Measurements from ENCODE around the gene DHX58.

DNA sequence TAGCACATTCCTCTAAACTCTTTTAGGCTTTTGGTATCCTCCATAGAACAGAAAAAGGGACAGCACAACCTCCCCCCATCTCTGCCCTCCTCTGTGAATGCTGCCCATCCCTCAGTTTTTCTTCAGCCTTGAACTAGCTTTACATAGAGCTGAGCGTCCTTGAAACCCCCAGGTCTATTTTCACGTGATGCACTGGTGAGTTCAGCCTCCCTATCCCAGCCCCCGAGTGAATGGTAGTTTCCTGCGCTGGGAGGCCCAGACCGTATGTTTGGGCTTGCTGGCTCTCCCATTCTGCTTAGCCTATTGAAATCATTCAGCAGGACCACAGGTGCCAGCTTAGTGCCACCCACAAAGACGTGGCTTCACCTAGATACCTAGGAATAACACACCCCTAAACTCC, 36.7 kb downstream of the DHX58 start:
- TF ChIP-seq, protein P1, sequence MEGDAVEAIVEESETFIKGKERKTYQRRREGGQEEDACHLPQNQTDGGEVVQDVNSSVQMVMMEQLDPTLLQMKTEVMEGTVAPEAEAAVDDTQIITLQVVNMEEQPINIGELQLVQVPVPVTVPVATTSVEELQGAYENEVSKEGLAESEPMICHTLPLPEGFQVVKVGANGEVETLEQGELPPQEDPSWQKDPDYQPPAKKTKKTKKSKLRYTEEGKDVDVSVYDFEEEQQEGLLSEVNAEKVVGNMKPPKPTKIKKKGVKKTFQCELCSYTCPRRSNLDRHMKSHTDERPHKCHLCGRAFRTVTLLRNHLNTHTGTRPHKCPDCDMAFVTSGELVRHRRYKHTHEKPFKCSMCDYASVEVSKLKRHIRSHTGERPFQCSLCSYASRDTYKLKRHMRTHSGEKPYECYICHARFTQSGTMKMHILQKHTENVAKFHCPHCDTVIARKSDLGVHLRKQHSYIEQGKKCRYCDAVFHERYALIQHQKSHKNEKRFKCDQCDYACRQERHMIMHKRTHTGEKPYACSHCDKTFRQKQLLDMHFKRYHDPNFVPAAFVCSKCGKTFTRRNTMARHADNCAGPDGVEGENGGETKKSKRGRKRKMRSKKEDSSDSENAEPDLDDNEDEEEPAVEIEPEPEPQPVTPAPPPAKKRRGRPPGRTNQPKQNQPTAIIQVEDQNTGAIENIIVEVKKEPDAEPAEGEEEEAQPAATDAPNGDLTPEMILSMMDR (IDR thresholded peaks at IDR 0.05; ENCODE audit: insufficient read depth, low read length) = no peak
- TF ChIP-seq POLR2AphosphoS5 (IDR thresholded peaks at IDR 0.05; ENCODE audit: low read depth) = no peak

Measured in HL-60 (cell line).